DND-41 (cell line): ENCODE measurements around the gene MCL1.

Source experiments
- ATAC-seq: fragments of 200-7000 bp; cut with Tn5 transposase; 3 replicates; pipeline ENCODE4 v1.9.1; 2021; ENCODE audit warnings: low read depth; ENCODE audit not compliant: insufficient read depth
- DNase-seq: peaks from one replicate; pipeline ENCODE4 v3.0.0-alpha.2; 2020
- H2AFZ ChIP-seq: 2 replicates; pipeline ENCODE4 v1.6.0; 2012; ENCODE audit warnings: low read depth, low read length
- H3K27ac ChIP-seq: 2 replicates; pipeline ENCODE4 v1.5.1; 2012; ENCODE audit warnings: low read length, inconsistent platforms
- H3K27me3 ChIP-seq: fragments of 200-600 bp; sonication (generic); 2 replicates; pipeline ENCODE4 v1.6.0; 2012; ENCODE audit warnings: low read length, mild to moderate bottlenecking, inconsistent platforms; ENCODE audit not compliant: insufficient read depth, poor library complexity
- H3K36me3 ChIP-seq: 2 replicates; pipeline ENCODE4 v1.5.1; 2012; ENCODE audit warnings: low read length, inconsistent platforms; ENCODE audit not compliant: insufficient read depth
- H3K4me1 ChIP-seq: 2 replicates; pipeline ENCODE4 v1.5.1; 2012; ENCODE audit warnings: mild to moderate bottlenecking, low read length; ENCODE audit not compliant: insufficient read depth
- H3K4me2 ChIP-seq: 2 replicates; pipeline ENCODE4 v1.6.0; 2012; ENCODE audit warnings: mild to moderate bottlenecking, moderate library complexity, low read length, inconsistent platforms; ENCODE audit not compliant: insufficient read depth
- H3K4me3 ChIP-seq, 2 experiments: fragments of 200-600 bp in 1 of 2; shearing (Covaris generic) in 1 of 2; 2 replicates each; pipeline ENCODE4 v1.5.1; 2012 to 2016; ENCODE audit warnings: inconsistent platforms in 2 of 2, low read length in 2 of 2, mild to moderate bottlenecking in 2 of 2, low read depth in 1 of 2, moderate library complexity in 1 of 2
- H3K79me2 ChIP-seq: 2 replicates; pipeline ENCODE4 v1.6.0; 2012; ENCODE audit warnings: low read length, inconsistent platforms; ENCODE audit not compliant: insufficient read depth
- H3K9ac ChIP-seq: 2 replicates; pipeline ENCODE4 v1.6.0; 2012; ENCODE audit warnings: low read depth, mild to moderate bottlenecking, inconsistent platforms, low read length, moderate library complexity
- H3K9me3 ChIP-seq: 2 replicates; pipeline ENCODE4 v1.5.1; 2012; ENCODE audit warnings: low read length, moderate library complexity, mild to moderate bottlenecking, inconsistent platforms; ENCODE audit not compliant: insufficient read depth, severe bottlenecking
- H4K20me1 ChIP-seq: 2 replicates; pipeline ENCODE4 v1.6.0; 2012; ENCODE audit warnings: low read length; ENCODE audit not compliant: insufficient read depth
- CTCF ChIP-seq: IDR thresholded peaks from 2 replicates; pipeline ENCODE4 v1.5.1; 2012; ENCODE audit warnings: borderline replicate concordance, low read length, moderate library complexity, mild to moderate bottlenecking; ENCODE audit not compliant: poor library complexity, severe bottlenecking; ENCODE audit errors: extremely low read depth
- EZH2 ChIP-seq: IDR thresholded peaks from 3 replicates; pipeline ENCODE4 v1.6.1; 2012; ENCODE audit warnings: borderline replicate concordance, low read depth, mild to moderate bottlenecking, moderate library complexity, low read length, inconsistent platforms; ENCODE audit not compliant: severe bottlenecking

The MCL1 gene

GRCh38 chr1:150525348-150525747, 54.1 kb downstream of the MCL1 start:
- H3K4me2 ChIP-seq, result no peak overlapping the region
- H4K20me1 ChIP-seq, result no peaks in the 10 kb centered on the region
- H3K9ac ChIP-seq, result no peak overlapping the region
- H3K4me3 ChIP-seq, result no peak overlapping the region
- H3K36me3 ChIP-seq, result no peaks in the 10 kb centered on the region
- no peak overlapping the region for H3K27ac ChIP-seq
- H3K4me1 ChIP-seq, result no peaks in the 10 kb centered on the region
- no peaks in the 10 kb centered on the region for H3K27me3 ChIP-seq
- no peak overlapping the region for H2AFZ ChIP-seq
- ATAC-seq (no peak), DNase-seq (no peak)
- H3K79me2 ChIP-seq, result no peaks in the 10 kb centered on the region
- no peaks in the 10 kb centered on the region for H3K9me3 ChIP-seq
- TF ChIP-seq EZH2 (no peak), CTCF (no peak)
